Natural killer cell (primary cell): ENCODE measurements around the gene CDKN3. TPM values are rescaled to one million over a fixed set of nuclear protein-coding genes. Genes with fewer than 3 reads are reported as not detected.
"Not testable (repeated sequence)": the region's sequence is repeated elsewhere in the genome, so short reads cannot be mapped to it uniquely, and the experiment has no call there.

ENCODE experiments used
- ATAC-seq, 3 donors: fragments of 150-1000 bp in 2 of 3; fragments of 200-7000 bp in 1 of 3; cut with Tn5 transposase; 1 replicate in 1 of 3; 2 replicates in 2 of 3; pipeline ENCODE4 v1.10.0; 2021; ENCODE audit warnings: mild to moderate bottlenecking in 2 of 3, moderate library complexity in 2 of 3
- DNase-seq, 2 donors: peaks; one replicate each; pipeline versions ENCODE4 v3.0.0 to v3.0.0-alpha.2; 2013 to 2021; ENCODE audit warnings: mixed read lengths in 1 of 2
- H3K27ac ChIP-seq: one replicate; pipeline ENCODE4 v1.5.1; 2013; ENCODE audit warnings: mild to moderate bottlenecking, low read length
- H3K27me3 ChIP-seq: one replicate; pipeline ENCODE4 v1.6.1; 2013; ENCODE audit warnings: low read length; ENCODE audit not compliant: control insufficient read depth, insufficient read depth
- H3K36me3 ChIP-seq: one replicate; pipeline ENCODE4 v1.6.1; 2013; ENCODE audit warnings: low read length; ENCODE audit not compliant: control insufficient read depth, insufficient read depth
- H3K4me1 ChIP-seq: one replicate; pipeline ENCODE4 v1.6.1; 2013; ENCODE audit warnings: low read length; ENCODE audit not compliant: control insufficient read depth, insufficient read depth
- H3K4me3 ChIP-seq: one replicate; pipeline ENCODE4 v1.5.1; 2013; ENCODE audit warnings: low read length
- H3K9me3 ChIP-seq: one replicate; pipeline ENCODE4 v1.6.1; 2013; ENCODE audit warnings: low read length; ENCODE audit not compliant: control insufficient read depth, insufficient read depth
- H3K27ac Mint-ChIP-seq, 2 donors: one replicate each; pipeline ENCODE4 v1.8.0; 2022; ENCODE audit warnings: mild to moderate bottlenecking in 2 of 2, mixed read lengths in 2 of 2, moderate library complexity in 1 of 2
- H3K27me3 Mint-ChIP-seq, 2 donors: one replicate each; pipeline ENCODE4 v1.8.0; 2022; ENCODE audit warnings: low read depth in 2 of 2, mixed read lengths in 2 of 2
- H3K36me3 Mint-ChIP-seq: one replicate; pipeline ENCODE4 v1.8.0; 2022; ENCODE audit warnings: mixed read lengths
- H3K4me1 Mint-ChIP-seq, 2 donors: one replicate each; pipeline ENCODE4 v1.8.0; 2022; ENCODE audit warnings: mixed read lengths in 2 of 2
- H3K4me3 Mint-ChIP-seq: one replicate; pipeline ENCODE4 v1.8.0; 2022; ENCODE audit warnings: mild to moderate bottlenecking, moderate library complexity, mixed read lengths
- H3K9me3 Mint-ChIP-seq, 2 donors: one replicate each; pipeline ENCODE4 v1.8.0; 2022; ENCODE audit warnings: mixed read lengths in 2 of 2
- WGBS: methylation state at CpG from one replicate; pipeline ENCODE4 v1.1.7; 2013; ENCODE audit warnings: missing lambda C conversion rate; ENCODE audit not compliant: insufficient coverage; 5-methylcytosine and 5-hydroxymethylcytosine counted together
- intact Hi-C: fragments of 100-400 bp; cut with micrococcal nuclease; formaldehyde crosslinking; loops from one replicate; pipeline ENCODE4 v1.14.2; 2022
- total RNA-seq, 4 donors: library from RNA; stranded (reverse); fragments of 120-200 nt in 1 of 4; gene quantifications; one replicate each; pipeline versions ENCODE4 v1.2.3 to v1.2.4, GENCODE V29; 2013 to 2022
- TF ChIP-seq, protein P1 (sequence below): fragments of 200-600 bp; IDR thresholded peaks from one replicate; pipeline ENCODE4 v1.8.0; 2022; ENCODE audit warnings: antibody characterized with exemption

CDKN3 gene
- total RNA-seq, 3 donors from 2014 or later (not counting 1 experiment from before 2014, with no cell fraction given): 0.89 to 3.0 (median 1.8) TPM

GRCh38 chr14:54440476-54440872 is 43.7 kb downstream of the CDKN3 start:
- intact Hi-C loops: loop anchor here (2.0 kb wide), 1 partner anchor 48 kb away; the partner anchor contains the start of gene GMFB
- ATAC-seq (no peak), DNase-seq (no peak)
- TF ChIP-seq, protein P1, sequence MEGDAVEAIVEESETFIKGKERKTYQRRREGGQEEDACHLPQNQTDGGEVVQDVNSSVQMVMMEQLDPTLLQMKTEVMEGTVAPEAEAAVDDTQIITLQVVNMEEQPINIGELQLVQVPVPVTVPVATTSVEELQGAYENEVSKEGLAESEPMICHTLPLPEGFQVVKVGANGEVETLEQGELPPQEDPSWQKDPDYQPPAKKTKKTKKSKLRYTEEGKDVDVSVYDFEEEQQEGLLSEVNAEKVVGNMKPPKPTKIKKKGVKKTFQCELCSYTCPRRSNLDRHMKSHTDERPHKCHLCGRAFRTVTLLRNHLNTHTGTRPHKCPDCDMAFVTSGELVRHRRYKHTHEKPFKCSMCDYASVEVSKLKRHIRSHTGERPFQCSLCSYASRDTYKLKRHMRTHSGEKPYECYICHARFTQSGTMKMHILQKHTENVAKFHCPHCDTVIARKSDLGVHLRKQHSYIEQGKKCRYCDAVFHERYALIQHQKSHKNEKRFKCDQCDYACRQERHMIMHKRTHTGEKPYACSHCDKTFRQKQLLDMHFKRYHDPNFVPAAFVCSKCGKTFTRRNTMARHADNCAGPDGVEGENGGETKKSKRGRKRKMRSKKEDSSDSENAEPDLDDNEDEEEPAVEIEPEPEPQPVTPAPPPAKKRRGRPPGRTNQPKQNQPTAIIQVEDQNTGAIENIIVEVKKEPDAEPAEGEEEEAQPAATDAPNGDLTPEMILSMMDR: no peak
- Histone ChIP-seq H3K4me3 (peak overlapping the region; percentile 54), H3K27ac (peak overlapping the region; percentile 28), H3K27me3 (no peaks in the 10 kb centered on the region), H3K36me3 (no peaks in the 10 kb centered on the region), H3K4me1 (peaks cover 7% of the 10 kb centered on the region), H3K9me3 (no peaks in the 10 kb centered on the region)
- Mint-ChIP-seq H3K4me1 (peaks cover 33 to 39% of the 10 kb centered on the region in 2 donors), H3K27me3 (peaks cover 3 to 13% of the 10 kb centered on the region in 2 donors), H3K36me3 (no peaks in the 10 kb centered on the region), H3K9me3 (no peaks in the 10 kb centered on the region), H3K27ac (peak overlapping the region; percentile 92), H3K4me3 (peak overlapping the region; percentile 96)
- 7% methylated on average over 5 of the region's 5 CpGs for WGBS

- H3K4me1 ChIP-seq: peaks cover 7% of the 10 kb centered on the region
- intact Hi-C loops: loop anchor here (1.0 to 2.0 kb wide), 3 partner anchors 45 to 68 kb away; partner anchors contain the start of genes CGRRF1 and GMFB
- no peaks in the 10 kb centered on the region for H3K9me3 ChIP-seq
- peak within 1 kb of the TSS; percentile 80 for H3K27ac ChIP-seq
- Mint-ChIP-seq H3K27me3 (peaks cover 5 to 17% of the 10 kb centered on the region in 2 donors), H3K9me3 (no peaks in the 10 kb centered on the region), H3K4me1 (peaks cover 26 to 33% of the 10 kb centered on the region in 2 donors), H3K4me3 (peak within 1 kb of the TSS; percentile 96), H3K36me3 (no peaks in the 10 kb centered on the region), H3K27ac (peak within 1 kb of the TSS; percentile 92)
- TF ChIP-seq, protein P1: peak; percentile 91
- no peaks in the 10 kb centered on the region for H3K27me3 ChIP-seq
- DNase-seq (peak; percentile 95 to 97), ATAC-seq (peak; percentile 91 to 96 (median 95))
- peak within 1 kb of the TSS; percentile 63 for H3K4me3 ChIP-seq
- under 1% methylated on average over 94 of the region's 100 CpGs for WGBS
- H3K36me3 ChIP-seq: no peaks in the 10 kb centered on the region
These were observed 44.4 kb downstream of the CDKN3 start, which contains the start of gene CNIH1 for GRCh38 chr14:54440873-54441868. CNIH1 (minus strand) TSS chr14:54441374; CDS start chr14:54441327, 47 bp downstream.

DNA sequence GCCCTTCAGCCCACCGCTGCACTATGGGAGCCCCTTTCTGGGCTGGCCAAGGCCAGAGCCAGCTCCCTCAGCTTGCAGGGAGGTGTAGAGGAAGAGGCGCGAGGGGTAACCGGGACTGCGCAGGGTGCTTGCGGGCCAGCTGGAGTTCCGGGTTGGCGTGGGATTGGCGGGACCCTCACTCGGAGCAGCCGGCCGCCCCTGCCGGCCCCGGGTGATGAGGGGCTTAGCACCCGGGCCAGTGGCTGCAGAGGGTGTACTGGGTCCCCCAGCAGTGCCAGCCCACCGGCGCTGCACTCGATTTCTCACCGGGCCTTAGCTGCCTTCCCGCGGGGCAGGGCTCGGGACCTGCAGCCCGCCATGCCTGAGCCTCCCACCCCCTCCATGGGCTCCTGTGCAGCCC is 46.2 kb downstream of the CDKN3 start:
- Mint-ChIP-seq H3K27me3 (peaks cover 6 to 22% of the 10 kb centered on the region in 2 donors), H3K4me1 (peaks cover 20 to 26% of the 10 kb centered on the region in 2 donors)
- H3K4me3 ChIP-seq, H3K36me3 ChIP-seq, H3K36me3 Mint-ChIP-seq, H3K27ac ChIP-seq, DNase-seq, ATAC-seq, intact Hi-C loops, H3K27me3 ChIP-seq, H3K9me3 Mint-ChIP-seq, H3K4me1 ChIP-seq, H3K4me3 Mint-ChIP-seq, H3K27ac Mint-ChIP-seq, H3K9me3 ChIP-seq: not testable (repeated sequence)
- WGBS: 97% methylated on average over 15 of the region's 23 CpGs

DNA sequence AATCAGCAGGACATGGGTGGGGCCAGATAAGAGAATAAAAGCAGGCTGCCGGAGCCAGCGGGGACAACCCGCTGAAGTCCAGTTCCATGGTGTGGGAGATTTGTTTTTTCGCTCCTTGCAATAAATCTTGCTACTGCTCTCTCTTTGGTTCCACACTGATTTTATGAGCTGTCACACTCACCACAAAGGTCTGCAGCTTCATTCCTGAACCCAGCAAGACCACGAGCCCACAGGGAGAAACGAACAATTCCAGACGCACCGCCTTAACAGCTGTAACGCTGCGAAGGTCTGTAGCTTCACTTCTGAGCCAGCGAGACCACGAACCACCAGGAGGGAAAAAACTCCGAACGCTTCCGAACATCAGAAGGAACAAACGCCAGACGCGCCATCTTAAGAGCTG is 47.2 kb downstream of the CDKN3 start:
- H3K9me3 ChIP-seq: no peaks in the 10 kb centered on the region
- H3K4me1 Mint-ChIP-seq: peaks cover 20 to 26% of the 10 kb centered on the region in 2 donors
- TF ChIP-seq, protein P1: no peak
- H3K27me3 ChIP-seq: no peaks in the 10 kb centered on the region
- DNase-seq: no peak
- peaks cover 7% of the 10 kb centered on the region for H3K4me1 ChIP-seq
- H3K27ac Mint-ChIP-seq: no peak overlapping the region
- H3K9me3 Mint-ChIP-seq: no peaks in the 10 kb centered on the region
- no peak for ATAC-seq
- H3K27me3 Mint-ChIP-seq: peaks cover 9 to 30% of the 10 kb centered on the region in 2 donors
- 88% methylated on average over 17 of the region's 18 CpGs for WGBS
- intact Hi-C loops: no loop called here
- H3K36me3 Mint-ChIP-seq: no peaks in the 10 kb centered on the region
- H3K27ac ChIP-seq: no peak overlapping the region
- no peak overlapping the region for H3K4me3 Mint-ChIP-seq
- H3K36me3 ChIP-seq: no peaks in the 10 kb centered on the region
- H3K4me3 ChIP-seq: no peak overlapping the region
